ENCODE data around the gene EHD2. TPM values are rescaled to one million over a fixed set of nuclear protein-coding genes. Genes with fewer than 3 reads are reported as not detected.

The EHD2 gene
- total and polyA plus RNA-seq, 9 donors = 28.0 to 162 (median 102) TPM

DNA sequence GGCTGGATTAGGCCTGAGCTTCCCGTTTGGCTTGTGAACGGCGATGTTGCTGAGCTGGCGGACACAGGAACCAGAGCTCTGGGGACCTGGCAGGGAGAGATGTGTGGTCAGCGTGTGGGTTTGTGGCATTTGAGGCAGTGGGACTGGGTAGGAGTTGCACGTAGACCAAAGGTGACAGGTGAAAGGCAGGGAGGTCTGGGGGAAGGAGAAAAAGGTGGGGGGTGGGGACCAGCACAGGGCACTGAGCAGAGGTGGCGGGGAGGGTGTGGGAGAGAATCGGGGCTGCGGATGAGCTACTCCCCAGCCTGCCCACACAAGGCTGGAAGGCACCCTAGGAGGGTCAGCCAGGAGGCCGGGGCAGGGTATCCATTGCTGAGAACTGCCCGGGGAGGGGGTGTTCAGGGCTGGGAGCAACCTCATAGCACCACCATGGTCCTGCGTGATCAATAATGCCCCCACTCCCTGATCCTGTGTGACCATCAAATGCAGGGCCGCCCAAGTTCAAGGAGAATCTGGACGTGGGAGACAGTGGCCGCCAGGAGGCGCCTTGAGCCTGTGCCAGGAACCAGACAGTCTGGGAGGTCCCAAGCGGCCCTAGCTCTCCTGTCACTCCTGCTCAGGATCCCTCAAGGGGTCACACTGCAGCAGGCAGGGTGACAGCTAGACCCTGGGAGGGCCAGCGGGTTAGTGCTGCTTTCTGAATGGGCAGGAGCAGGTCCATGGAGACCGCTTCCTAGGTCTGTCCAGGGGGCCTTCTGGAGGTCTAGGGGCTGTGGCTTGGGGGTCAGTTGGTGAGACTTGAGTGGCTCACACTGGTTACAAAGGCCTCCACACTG, 52.5 kb downstream of the EHD2 start:
- intact Hi-C loops (cut with DNase I) = loop anchor here in 1 of 4 donors (2.0 kb wide), 1 partner anchor 19 kb away; no protein-coding TSS in a partner anchor
- peak; percentile 44 to 78 (median 63) for DNase-seq
- H3K4me1 ChIP-seq (ENCODE audit: insufficient read depth) = peaks cover 3% of the 10 kb centered on the region
- no peaks in the 10 kb centered on the region for H3K36me3 ChIP-seq
- 27 to 41% (median 28%) methylated on average over 16 to 19 of the region's 19 CpGs for whole genome bisulfite sequencing, 3 donors
- no peaks in the 10 kb centered on the region for H3K27me3 ChIP-seq
- H3K27ac ChIP-seq = no peak overlapping the region
- H3K9me3 ChIP-seq = no peaks in the 10 kb centered on the region
- no peak overlapping the region for H3K4me3 ChIP-seq
- no peak for TF ChIP-seq POLR2A (IDR thresholded peaks at IDR 0.05)
- TF ChIP-seq, protein P1, sequence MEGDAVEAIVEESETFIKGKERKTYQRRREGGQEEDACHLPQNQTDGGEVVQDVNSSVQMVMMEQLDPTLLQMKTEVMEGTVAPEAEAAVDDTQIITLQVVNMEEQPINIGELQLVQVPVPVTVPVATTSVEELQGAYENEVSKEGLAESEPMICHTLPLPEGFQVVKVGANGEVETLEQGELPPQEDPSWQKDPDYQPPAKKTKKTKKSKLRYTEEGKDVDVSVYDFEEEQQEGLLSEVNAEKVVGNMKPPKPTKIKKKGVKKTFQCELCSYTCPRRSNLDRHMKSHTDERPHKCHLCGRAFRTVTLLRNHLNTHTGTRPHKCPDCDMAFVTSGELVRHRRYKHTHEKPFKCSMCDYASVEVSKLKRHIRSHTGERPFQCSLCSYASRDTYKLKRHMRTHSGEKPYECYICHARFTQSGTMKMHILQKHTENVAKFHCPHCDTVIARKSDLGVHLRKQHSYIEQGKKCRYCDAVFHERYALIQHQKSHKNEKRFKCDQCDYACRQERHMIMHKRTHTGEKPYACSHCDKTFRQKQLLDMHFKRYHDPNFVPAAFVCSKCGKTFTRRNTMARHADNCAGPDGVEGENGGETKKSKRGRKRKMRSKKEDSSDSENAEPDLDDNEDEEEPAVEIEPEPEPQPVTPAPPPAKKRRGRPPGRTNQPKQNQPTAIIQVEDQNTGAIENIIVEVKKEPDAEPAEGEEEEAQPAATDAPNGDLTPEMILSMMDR (IDR thresholded peaks at IDR 0.05) = peak; percentile 44 to 52 (median 50)

DNA sequence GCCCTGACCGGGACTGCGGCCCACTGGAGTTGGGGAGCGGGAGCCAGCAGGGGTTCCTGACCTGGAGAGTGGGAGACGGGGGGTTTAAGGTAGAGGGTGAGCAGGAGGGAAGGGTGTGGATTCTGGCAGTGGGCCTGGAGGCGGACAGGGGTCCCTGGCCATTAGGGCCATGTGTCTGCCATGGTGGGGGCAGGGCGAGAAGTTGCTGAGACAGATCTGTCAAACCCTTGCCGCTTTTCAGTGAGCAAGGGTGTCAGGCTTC, 53.1 kb downstream of the EHD2 start:
- Histone ChIP-seq H3K4me1 (ENCODE audit: insufficient read depth) (peaks cover 3% of the 10 kb centered on the region), H3K27ac (no peak overlapping the region), H3K9me3 (no peaks in the 10 kb centered on the region), H3K4me3 (no peak overlapping the region), H3K27me3 (no peaks in the 10 kb centered on the region), H3K36me3 (no peaks in the 10 kb centered on the region)
- intact Hi-C loops (cut with DNase I) = loop anchor here in 1 of 4 donors (2.0 kb wide), 1 partner anchor 19 kb away; no protein-coding TSS in a partner anchor
- WGBS, 3 donors = 77 to 88% (median 80%) methylated on average over 7 of the region's 7 CpGs
- peak in 2 of 5 donors; percentile 24 to 26 for DNase-seq
- TF ChIP-seq POLR2A (IDR thresholded peaks at IDR 0.05) (no peak), EP300 (IDR thresholded peaks at IDR 0.05) (no peak)
- TF ChIP-seq, protein P1 (IDR thresholded peaks at IDR 0.05) = no peak

DNA sequence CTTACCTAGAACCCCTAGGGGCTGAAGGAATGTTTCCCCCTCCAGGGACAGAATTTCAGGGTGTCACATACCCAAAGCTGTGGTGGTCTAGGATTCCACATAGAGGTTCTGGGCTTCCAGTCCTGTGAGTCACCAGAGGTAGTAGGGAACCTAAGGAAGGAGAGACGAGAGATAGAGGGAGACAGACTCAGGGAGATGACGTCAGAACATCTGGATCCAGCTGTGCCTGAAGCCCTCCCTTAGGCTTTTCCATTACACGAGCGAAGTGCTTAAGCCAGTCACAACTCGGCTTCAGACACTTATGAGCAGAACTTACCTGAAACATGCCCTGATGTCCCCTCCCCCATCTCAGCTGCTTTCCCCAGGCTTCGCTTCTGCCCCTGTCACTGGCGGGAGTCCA, 53.4 kb downstream of the EHD2 start:
- H3K4me3 ChIP-seq = no peak overlapping the region
- WGBS, 3 donors = 66 to 82% (median 81%) methylated on average over 7 of the region's 7 CpGs
- intact Hi-C loops (cut with DNase I) = loop anchor here in 1 of 4 donors (2.0 kb wide), 1 partner anchor 18 kb away; no protein-coding TSS in a partner anchor

DNA sequence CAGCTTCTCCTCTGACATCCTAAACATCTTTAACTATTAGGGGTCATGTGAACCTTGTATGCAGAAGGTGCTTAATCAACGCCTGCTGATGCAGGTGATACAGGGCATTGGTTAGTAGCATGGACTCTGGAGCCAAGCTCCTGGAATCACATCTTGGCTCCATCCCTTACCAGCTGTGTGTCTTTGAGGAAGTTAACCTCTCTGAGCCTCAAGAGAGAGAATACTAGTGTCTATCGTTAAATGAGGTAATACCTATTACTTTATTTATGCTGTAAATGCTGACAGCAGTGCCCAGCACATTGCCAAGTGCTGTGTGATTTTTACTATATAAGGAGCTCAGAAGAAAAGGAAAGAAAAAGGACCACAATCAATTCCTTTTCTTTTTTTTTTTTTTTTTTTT, 54.1 kb downstream of the EHD2 start:
- no peak overlapping the region for H3K4me3 ChIP-seq
- H3K36me3 ChIP-seq = no peaks in the 10 kb centered on the region
- intact Hi-C loops (cut with DNase I) = loop anchor here in 1 of 4 donors (2.0 kb wide), 1 partner anchor 17 kb away; no protein-coding TSS in a partner anchor
- H3K27ac ChIP-seq = no peak overlapping the region
- no peaks in the 10 kb centered on the region for H3K27me3 ChIP-seq
- DNase-seq = no peak
- peaks cover 3% of the 10 kb centered on the region for H3K4me1 ChIP-seq (ENCODE audit: insufficient read depth)
- no peak for TF ChIP-seq POLR2A (IDR thresholded peaks at IDR 0.05)
- no peak for TF ChIP-seq EP300 (IDR thresholded peaks at IDR 0.05)
- TF ChIP-seq, protein P1 (IDR thresholded peaks at IDR 0.05) = no peak
- no peaks in the 10 kb centered on the region for H3K9me3 ChIP-seq
- 38 to 89% (median 55%) methylated on average over 2 of the region's 2 CpGs for WGBS, 3 donors

More for the DNA sequence above, 53.4 kb downstream of the EHD2 start:
- no peaks in the 10 kb centered on the region for H3K36me3 ChIP-seq
- TF ChIP-seq EP300 (IDR thresholded peaks at IDR 0.05) (no peak), POLR2A (IDR thresholded peaks at IDR 0.05) (no peak)
- TF ChIP-seq, protein P1 (IDR thresholded peaks at IDR 0.05) = no peak
- H3K27ac ChIP-seq = no peak overlapping the region
- H3K27me3 ChIP-seq = no peaks in the 10 kb centered on the region
- H3K4me1 ChIP-seq (ENCODE audit: insufficient read depth) = peaks cover 3% of the 10 kb centered on the region
- no peaks in the 10 kb centered on the region for H3K9me3 ChIP-seq
- DNase-seq = no peak

All from ovary (tissue), 9 donors.